Hepatocyte (in vitro differentiated cells): ENCODE measurements around the gene METAP1.

ENCODE experiments used
- EZH2 ChIP-seq: fragments of 200-600 bp; sonication (generic); IDR thresholded peaks from 2 replicates; pipeline ENCODE4 v1.6.1; 2016; ENCODE audit warnings: antibody characterized with exemption, mild to moderate bottlenecking, borderline replicate concordance
- TF ChIP-seq, protein P1 (sequence below): fragments of 200-600 bp; sonication (generic); IDR thresholded peaks from 2 replicates; pipeline ENCODE4 v1.5.1; 2016; ENCODE audit warnings: antibody characterized with exemption, mild to moderate bottlenecking; ENCODE audit not compliant: poor library complexity

DNA sequence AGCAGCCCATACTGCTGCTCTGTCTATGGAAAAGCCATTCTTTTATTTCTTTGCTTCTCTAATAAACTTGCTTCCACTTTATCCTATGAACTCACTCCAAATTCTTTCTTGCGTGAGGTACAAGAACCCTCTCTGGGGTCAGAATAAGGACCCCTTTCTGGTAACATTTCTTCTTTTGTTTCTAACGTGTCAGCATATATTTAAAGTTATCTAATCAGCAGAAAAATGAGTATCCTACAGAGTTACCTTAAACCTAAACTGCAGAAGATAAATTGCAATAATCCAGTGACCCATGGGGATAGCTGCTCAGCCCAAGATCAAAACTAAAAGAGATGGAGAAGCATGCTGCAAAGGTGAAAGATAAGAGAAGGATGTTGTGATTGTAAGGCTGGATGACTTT lies 89.1 kb downstream of the METAP1 start:
- TF ChIP-seq, protein P1, sequence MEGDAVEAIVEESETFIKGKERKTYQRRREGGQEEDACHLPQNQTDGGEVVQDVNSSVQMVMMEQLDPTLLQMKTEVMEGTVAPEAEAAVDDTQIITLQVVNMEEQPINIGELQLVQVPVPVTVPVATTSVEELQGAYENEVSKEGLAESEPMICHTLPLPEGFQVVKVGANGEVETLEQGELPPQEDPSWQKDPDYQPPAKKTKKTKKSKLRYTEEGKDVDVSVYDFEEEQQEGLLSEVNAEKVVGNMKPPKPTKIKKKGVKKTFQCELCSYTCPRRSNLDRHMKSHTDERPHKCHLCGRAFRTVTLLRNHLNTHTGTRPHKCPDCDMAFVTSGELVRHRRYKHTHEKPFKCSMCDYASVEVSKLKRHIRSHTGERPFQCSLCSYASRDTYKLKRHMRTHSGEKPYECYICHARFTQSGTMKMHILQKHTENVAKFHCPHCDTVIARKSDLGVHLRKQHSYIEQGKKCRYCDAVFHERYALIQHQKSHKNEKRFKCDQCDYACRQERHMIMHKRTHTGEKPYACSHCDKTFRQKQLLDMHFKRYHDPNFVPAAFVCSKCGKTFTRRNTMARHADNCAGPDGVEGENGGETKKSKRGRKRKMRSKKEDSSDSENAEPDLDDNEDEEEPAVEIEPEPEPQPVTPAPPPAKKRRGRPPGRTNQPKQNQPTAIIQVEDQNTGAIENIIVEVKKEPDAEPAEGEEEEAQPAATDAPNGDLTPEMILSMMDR = no peak
- TF ChIP-seq EZH2 = no peak
